HCT116 (cell line): ENCODE data around the gene SON. TPM values are rescaled to one million over a fixed set of nuclear protein-coding genes. Genes with fewer than 3 reads are reported as not detected.
"Not testable (repeated sequence)": the region's sequence is repeated elsewhere in the genome, so short reads cannot be mapped to it uniquely, and the experiment has no call there.

Experiments used
- ATAC-seq: fragments of 200-7000 bp; cut with Tn5 transposase; 2 replicates; pipeline ENCODE4 v1.9.1; 2020; ENCODE audit warnings: mild to moderate bottlenecking, moderate library complexity
- BruUV-seq: library from RNA; stranded (reverse); fragments of 400-500 nt; replicated peaks from 2 replicates; lab custom pipeline; 2021; lab: Mats Ljungman, UMichigan
- CTCF ChIA-PET: fragments of 300-600 bp; sonication (Branson Sonifier 250); formaldehyde crosslinking; loops from one replicate; lab custom pipeline; 2021; ENCODE audit warnings: antibody characterized with exemption; lab: Charles Lee
- POLR2A ChIA-PET: fragments of 300-600, 350-600 bp; sonication (Branson Sonifier 250); formaldehyde crosslinking; loops from one replicate; lab custom pipeline; 2021; ENCODE audit warnings: antibody characterized with exemption; lab: Charles Lee
- RAD21 ChIA-PET, 2 experiments: fragments of 300-600 bp; sonication (Branson Sonifier 250); formaldehyde crosslinking; loops; one replicate each; lab custom pipeline; 2023; ENCODE audit warnings: low total read pairs in 2 of 2; ENCODE audit not compliant: uncharacterized antibody in 2 of 2, unreplicated experiment in 2 of 2, low non-redundant PET in 1 of 2; lab: Charles Lee
- DNase-seq: peaks from one replicate; pipeline ENCODE4 v3.0.0-alpha.2; 2010; ENCODE audit warnings: low read depth, low spot score
- H2AFZ ChIP-seq: fragments of 200-600 bp; shearing (Covaris generic), sonication (generic); 2 replicates; pipeline ENCODE4 v1.6.1; 2017; ENCODE audit warnings: low read depth, mixed run types, mixed read lengths, antibody characterized with exemption, low read length; ENCODE audit not compliant: poor library complexity, severe bottlenecking
- H3K27ac ChIP-seq: 2 replicates; pipeline ENCODE4 v1.5.1; 2012; ENCODE audit warnings: low read depth, low read length
- H3K27me3 ChIP-seq: fragments of 200-600 bp; sonication (generic); 2 replicates; pipeline ENCODE4 v1.6.1; 2016; ENCODE audit warnings: mixed run types, low read length, mixed read lengths; ENCODE audit not compliant: insufficient read depth
- H3K36me3 ChIP-seq, 2 experiments: fragments of 200-500 bp in 1 of 2; fragments of 200-600 bp in 1 of 2; sonication (Bioruptor generic) in 1 of 2; sonication (generic) in 1 of 2; 2 replicates each; pipeline versions ENCODE4 v1.5.1 to v1.6.1; 2014 to 2016; ENCODE audit warnings: low read length in 2 of 2, inconsistent platforms in 1 of 2, mixed read lengths in 1 of 2, mixed run types in 1 of 2; ENCODE audit not compliant: insufficient read depth in 2 of 2, control insufficient read depth in 1 of 2
- H3K4me1 ChIP-seq, 2 experiments: fragments of 200-600 bp in 1 of 2; sonication (generic) in 1 of 2; 2 replicates each; pipeline versions ENCODE4 v1.5.1 to v1.6.1; 2012 to 2017; ENCODE audit warnings: low read length in 2 of 2, inconsistent platforms in 1 of 2, mild to moderate bottlenecking in 1 of 2, mixed read lengths in 1 of 2, mixed run types in 1 of 2, moderate library complexity in 1 of 2; ENCODE audit not compliant: insufficient read depth in 2 of 2, control insufficient read depth in 1 of 2
- H3K4me2 ChIP-seq: fragments of 200-600 bp; sonication (generic); 2 replicates; pipeline ENCODE4 v1.6.1; 2017; ENCODE audit warnings: mixed run types, low read length, mixed read lengths
- H3K4me3 ChIP-seq, 2 experiments: fragments of 200-600 bp in 1 of 2; sonication (generic) in 1 of 2; replicated peaks in 1 of 2; 2 replicates each; pipeline ENCODE4 v1.5.1; 2011 to 2016; ENCODE audit warnings: low read length in 2 of 2, control low read depth in 1 of 2, low read depth in 1 of 2, mild to moderate bottlenecking in 1 of 2, mixed read lengths in 1 of 2, mixed run types in 1 of 2
- H3K79me2 ChIP-seq: fragments of 200-600 bp; sonication (generic); 2 replicates; pipeline ENCODE4 v1.6.1; 2017; ENCODE audit warnings: mild to moderate bottlenecking, mixed run types, low read length, moderate library complexity, mixed read lengths; ENCODE audit not compliant: insufficient read depth
- H3K9ac ChIP-seq: fragments of 200-600 bp; sonication (generic); 2 replicates; pipeline ENCODE4 v1.6.1; 2016; ENCODE audit warnings: low read length, mixed read lengths
- H3K9me2 ChIP-seq: fragments of 200-600 bp; sonication (generic), shearing (Covaris generic); 2 replicates; pipeline ENCODE4 v1.6.1; 2017; ENCODE audit warnings: mixed run types, mild to moderate bottlenecking, moderate library complexity; ENCODE audit not compliant: insufficient read depth
- H3K9me3 ChIP-seq, 2 experiments: fragments of 200-500 bp in 1 of 2; fragments of 200-600 bp in 1 of 2; sonication (Bioruptor generic) in 1 of 2; sonication (generic) in 1 of 2; 2 replicates each; pipeline ENCODE4 v1.6.1; 2014 to 2017; ENCODE audit warnings: low read length in 2 of 2, mixed read lengths in 2 of 2, inconsistent platforms in 1 of 2, low read depth in 1 of 2, mild to moderate bottlenecking in 1 of 2, mixed run types in 1 of 2, moderate library complexity in 1 of 2; ENCODE audit not compliant: control insufficient read depth in 1 of 2, insufficient read depth in 1 of 2
- H4K20me1 ChIP-seq: fragments of 200-600 bp; sonication (generic), shearing (Covaris generic); 2 replicates; pipeline ENCODE4 v1.6.1; 2017; ENCODE audit warnings: mixed run types, mild to moderate bottlenecking, moderate library complexity; ENCODE audit not compliant: insufficient read depth
- CEBPB ChIP-seq: IDR thresholded peaks from 2 replicates; pipeline ENCODE4 v1.6.1; 2012; ENCODE audit warnings: low read depth
- EZH2 ChIP-seq: fragments of 200-600 bp; sonication (generic); IDR thresholded peaks from 2 replicates; pipeline ENCODE4 v1.6.1; 2017; ENCODE audit warnings: antibody characterized with exemption, mixed run types
- MAX ChIP-seq: IDR thresholded peaks from 2 replicates; pipeline ENCODE4 v1.6.1; 2012
- POLR2A ChIP-seq: IDR thresholded peaks from 2 replicates; pipeline ENCODE4 v1.7.0; 2011; ENCODE audit warnings: borderline replicate concordance; ENCODE audit not compliant: insufficient read depth, insufficient read length; ENCODE audit errors: extremely low read depth
- POLR2AphosphoS5 ChIP-seq: IDR thresholded peaks from 2 replicates; pipeline ENCODE4 v1.6.1; 2011; ENCODE audit warnings: mild to moderate bottlenecking, low read depth, low read length, moderate library complexity
- RAD21 ChIP-seq: IDR thresholded peaks from 2 replicates; pipeline ENCODE4 v1.6.1; 2012; ENCODE audit warnings: low read depth, mild to moderate bottlenecking
- REST ChIP-seq: IDR thresholded peaks from 2 replicates; pipeline ENCODE4 v1.6.1; 2012; ENCODE audit warnings: low read depth
- ZFX ChIP-seq: fragments of 450-650 bp; IDR thresholded peaks from 2 replicates; pipeline ENCODE4 v1.6.1; 2017
- intact Hi-C: fragments of 100-400 bp; cut with micrococcal nuclease; formaldehyde crosslinking; loops from 2 replicates; pipeline ENCODE4 v1.10.0; 2022
- total RNA-seq: library from RNA; stranded (reverse); gene quantifications from one replicate; pipeline ENCODE4 v1.2.1, GENCODE V29; 2021; ENCODE audit not compliant: unreplicated experiment

The SON gene
- total RNA-seq, 1 experiment from 2014 or later = 195 TPM

DNA sequence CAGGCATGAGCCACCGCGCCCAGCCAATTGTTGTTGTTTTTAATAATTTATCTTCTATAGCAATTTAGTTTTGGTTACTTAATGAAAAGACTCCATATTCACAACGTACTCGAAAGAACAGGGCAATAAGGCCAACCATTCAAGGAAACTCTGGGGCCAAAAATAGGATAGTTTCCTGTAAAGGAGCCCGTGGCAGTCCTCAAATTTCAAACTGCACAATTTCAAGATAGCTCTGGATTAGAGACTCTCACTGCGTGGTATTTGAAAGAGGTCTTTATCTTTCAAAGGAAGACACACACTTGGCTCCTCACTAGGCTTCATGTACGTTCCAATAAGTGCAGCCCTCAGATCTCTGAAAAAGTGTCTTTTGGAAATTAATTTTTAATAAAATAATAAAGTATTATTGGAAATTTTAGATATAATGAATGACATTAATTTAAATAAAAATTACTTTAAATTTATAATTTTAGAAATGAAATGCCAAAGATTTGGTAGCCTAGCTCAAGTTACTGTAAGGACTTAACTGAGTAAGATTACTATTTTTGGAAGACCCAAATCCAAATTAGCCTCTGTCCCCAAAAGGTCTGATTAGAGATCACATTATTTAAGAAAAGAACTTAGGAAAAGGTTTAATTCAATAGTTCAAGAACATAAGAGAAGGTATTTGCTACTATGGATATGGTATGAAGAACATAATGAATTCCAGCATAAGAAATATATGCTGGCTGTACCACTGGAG lies 68.3 kb downstream of the SON start:
- no peak for ATAC-seq
- no peak overlapping the region for H3K4me3 ChIP-seq
- no peak overlapping the region for H3K4me2 ChIP-seq
- intact Hi-C loops = no loop called here
- TF ChIP-seq RAD21 (no peak), POLR2AphosphoS5 (no peak), MAX (no peak), CEBPB (no peak), ZFX (no peak), REST (no peak), POLR2A (no peak), EZH2 (no peak)
- TF ChIP-seq, all 23 proteins: peak for 0
- CTCF ChIA-PET = no interaction called here
- Histone ChIP-seq H3K79me2 (no peaks in the 10 kb centered on the region), H3K27me3 (no peaks in the 10 kb centered on the region), H3K9me3 (no peaks in the 10 kb centered on the region), H4K20me1 (no peaks in the 10 kb centered on the region), H3K36me3 (peaks cover 0 to 11% of the 10 kb centered on the region in 2 experiments; a peak in 2 of 4 replicates), H3K27ac (no peak overlapping the region), H3K9me2 (no peaks in the 10 kb centered on the region), H3K4me1 (no peaks in the 10 kb centered on the region), H3K9ac (no peak overlapping the region), H2AFZ (no peak overlapping the region)
- no TSS peak for BruUV-seq
- POLR2A ChIA-PET = no interaction called here
- no peak for DNase-seq
- RAD21 ChIA-PET = no interaction called here

DNA sequence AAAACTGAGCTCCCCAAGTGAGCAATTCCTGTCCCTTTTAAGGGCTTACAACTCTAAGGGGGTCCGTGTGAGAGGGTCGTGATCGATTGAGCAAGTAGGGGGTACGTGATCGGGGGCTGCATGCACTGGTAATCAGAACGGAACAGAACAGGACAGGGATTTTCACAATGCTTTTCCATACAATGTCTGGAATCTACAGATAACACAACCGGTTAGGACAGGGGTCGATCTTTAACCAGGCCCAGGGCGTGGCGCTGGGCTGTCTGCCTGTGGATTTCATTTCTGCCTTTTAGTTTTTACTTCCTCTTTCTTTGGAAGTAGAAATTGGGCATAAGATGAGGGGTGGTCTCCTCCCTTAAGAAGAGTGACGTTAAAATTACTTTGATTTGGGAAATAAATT lies 74.7 kb downstream of the SON start:
- ATAC-seq, H3K79me2 ChIP-seq, H3K4me1 ChIP-seq, RAD21 ChIA-PET, DNase-seq, BruUV-seq, intact Hi-C loops, H3K9ac ChIP-seq, H4K20me1 ChIP-seq, POLR2A ChIA-PET, H3K27ac ChIP-seq, H3K4me3 ChIP-seq, H3K27me3 ChIP-seq, H2AFZ ChIP-seq, CTCF ChIA-PET, H3K9me2 ChIP-seq, H3K4me2 ChIP-seq, H3K9me3 ChIP-seq: not testable (repeated sequence)
- peaks cover 0 to 15% of the 10 kb centered on the region in 2 experiments; a peak in 2 of 4 replicates for H3K36me3 ChIP-seq
